ENCODE results near the gene DCAF17. TPM values are rescaled to one million over a fixed set of nuclear protein-coding genes. Genes with fewer than 3 reads are reported as not detected.
A peak's percentile ranks its signal among the peaks of the same experiment; 100 is the strongest.

The DCAF17 gene
- total and polyA plus RNA-seq, 2 of the 13 experiments (the other 11 are each of a cell fraction or from before 2014, with no cell fraction given), result 13.7 to 30.0 TPM

GRCh38 chr2:171434013-171434989 lies at the start of gene DCAF17 (continued):
- peak; percentile 99 for TF ChIP-seq ZBTB25 (CRISPR knock-in tag; IDR thresholded peaks at IDR 0.05)
- peak; percentile 1; the same call in 1 of the 2 replicates for TF ChIP-seq FOXO1 (CRISPR knock-in tag; IDR thresholded peaks at IDR 0.05)
- TF ChIP-seq TFE3 (CRISPR knock-in tag; IDR thresholded peaks at IDR 0.05), result peak; percentile 63
- peak; percentile 96 for TF ChIP-seq ZBTB8A (CRISPR knock-in tag; IDR thresholded peaks at IDR 0.05; ENCODE audit: borderline replicate concordance, low read depth)
- no peak for TF ChIP-seq ATAD3A (CRISPR knock-in tag; IDR thresholded peaks at IDR 0.05)
- TF ChIP-seq ZNF18 (CRISPR knock-in tag; IDR thresholded peaks at IDR 0.05; ENCODE audit: insufficient replicate concordance), result no peak
- TF ChIP-seq ZSCAN29 (CRISPR knock-in tag; conservative IDR thresholded peaks at IDR 0.05), result 0 out of 2 replicates have a peak, but pooled peaks have one; percentile 70
- TF ChIP-seq SRF (IDR thresholded peaks at IDR 0.05; ENCODE audit: low read depth, low read length), result no peak
- peak; percentile 90 for TF ChIP-seq NR0B2 (CRISPR knock-in tag; IDR thresholded peaks at IDR 0.05)
- peak; percentile 80 for TF ChIP-seq ZNF724P (CRISPR knock-in tag; IDR thresholded peaks at IDR 0.05; ENCODE audit: borderline replicate concordance)
- peak; percentile 91 for TF ChIP-seq PHF21A (CRISPR knock-in tag; IDR thresholded peaks at IDR 0.05)
- TF ChIP-seq ZFP36L1 (CRISPR knock-in tag; IDR thresholded peaks at IDR 0.05), result no peak; the same call in 1 of the 2 replicates
- TF ChIP-seq CENPT (CRISPR knock-in tag; IDR thresholded peaks at IDR 0.05; ENCODE audit: low read depth), result no peak; the same call in none of the 2 replicates
- TF ChIP-seq IRF2 (CRISPR knock-in tag; IDR thresholded peaks at IDR 0.05), result peak; percentile 97
- TF ChIP-seq ZNF589 (CRISPR knock-in tag; conservative IDR thresholded peaks at IDR 0.05), result no peak
- peak; percentile 83 for TF ChIP-seq ZKSCAN8 (CRISPR knock-in tag; IDR thresholded peaks at IDR 0.05; ENCODE audit: borderline replicate concordance)
- peak; percentile 89; the same call in 1 of the 2 replicates for TF ChIP-seq ZFP90 (CRISPR knock-in tag; IDR thresholded peaks at IDR 0.05; ENCODE audit: borderline replicate concordance)
- TF ChIP-seq ARHGAP35 (CRISPR knock-in tag; IDR thresholded peaks at IDR 0.05; ENCODE audit: borderline replicate concordance), result peak; percentile 87; the same call in 1 of the 2 replicates
